MM.1S (cell line): ENCODE results near the gene TCEAL3.
"Not testable (repeated sequence)": the region's sequence is repeated elsewhere in the genome, so short reads cannot be mapped to it uniquely, and the experiment has no call there.

Experiments
- EZH2 ChIP-seq: fragments of 300-600 bp; sonication (generic); optimal IDR thresholded peaks from 2 replicates; pipeline ENCODE3; 2017; ENCODE audit warnings: low read depth, mild to moderate bottlenecking, antibody characterized with exemption, low read length, mixed read lengths
- TF ChIP-seq, protein P1 (sequence below): fragments of 300-600 bp; sonication (generic); IDR thresholded peaks from 2 replicates; pipeline ENCODE4 v1.5.1; 2016; ENCODE audit warnings: antibody characterized with exemption, low read length, mixed read lengths

DNA sequence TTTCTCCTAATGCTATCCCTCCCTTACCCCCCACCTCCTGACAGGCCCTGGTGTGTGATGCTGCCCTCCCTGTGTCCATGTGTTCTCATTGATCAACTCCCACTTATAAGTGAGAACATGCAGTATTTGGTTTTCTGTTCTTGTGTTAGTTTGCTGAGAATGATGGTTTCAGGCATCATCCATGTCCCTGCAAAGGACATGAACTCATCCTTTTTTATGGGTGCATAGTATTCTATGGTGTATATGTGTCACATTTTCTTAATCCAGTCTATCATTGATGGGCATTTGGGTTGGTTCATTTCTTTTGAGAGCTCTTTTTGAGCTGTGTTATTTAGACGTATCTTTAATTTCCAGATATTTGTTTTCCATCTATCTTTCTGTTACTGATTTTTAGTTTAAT, 15.5 kb upstream of the TCEAL3 start:
- TF ChIP-seq, protein P1, sequence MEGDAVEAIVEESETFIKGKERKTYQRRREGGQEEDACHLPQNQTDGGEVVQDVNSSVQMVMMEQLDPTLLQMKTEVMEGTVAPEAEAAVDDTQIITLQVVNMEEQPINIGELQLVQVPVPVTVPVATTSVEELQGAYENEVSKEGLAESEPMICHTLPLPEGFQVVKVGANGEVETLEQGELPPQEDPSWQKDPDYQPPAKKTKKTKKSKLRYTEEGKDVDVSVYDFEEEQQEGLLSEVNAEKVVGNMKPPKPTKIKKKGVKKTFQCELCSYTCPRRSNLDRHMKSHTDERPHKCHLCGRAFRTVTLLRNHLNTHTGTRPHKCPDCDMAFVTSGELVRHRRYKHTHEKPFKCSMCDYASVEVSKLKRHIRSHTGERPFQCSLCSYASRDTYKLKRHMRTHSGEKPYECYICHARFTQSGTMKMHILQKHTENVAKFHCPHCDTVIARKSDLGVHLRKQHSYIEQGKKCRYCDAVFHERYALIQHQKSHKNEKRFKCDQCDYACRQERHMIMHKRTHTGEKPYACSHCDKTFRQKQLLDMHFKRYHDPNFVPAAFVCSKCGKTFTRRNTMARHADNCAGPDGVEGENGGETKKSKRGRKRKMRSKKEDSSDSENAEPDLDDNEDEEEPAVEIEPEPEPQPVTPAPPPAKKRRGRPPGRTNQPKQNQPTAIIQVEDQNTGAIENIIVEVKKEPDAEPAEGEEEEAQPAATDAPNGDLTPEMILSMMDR = not testable (repeated sequence)
- TF ChIP-seq EZH2 = not testable (repeated sequence)
